SK-N-SH (cell line): Measurements from ENCODE around the gene TAX1BP1.

Experiments used
- CHD2 ChIP-seq: fragments of 150-350 bp; IDR thresholded peaks from 2 replicates; pipeline ENCODE4 v1.6.1; 2018; ENCODE audit warnings: low read length; ENCODE audit not compliant: partially characterized antibody
- FOSL2 ChIP-seq: IDR thresholded peaks from 2 replicates; pipeline ENCODE4 v1.4.0; 2012; ENCODE audit warnings: low read depth, mild to moderate bottlenecking, moderate library complexity, borderline replicate concordance
- JUND ChIP-seq: IDR thresholded peaks from 2 replicates; pipeline ENCODE4 v1.4.0; 2012
- RFX5 ChIP-seq: IDR thresholded peaks from 2 replicates; pipeline ENCODE4 v1.6.1; 2012; ENCODE audit warnings: mild to moderate bottlenecking, improper control_type of control experiment, low read length
- TF ChIP-seq, protein P1 (sequence below): fragments of 200-600 bp; sonication (generic); IDR thresholded peaks from 2 replicates; pipeline ENCODE4 v1.6.1; 2017; ENCODE audit warnings: antibody characterized with exemption, mild to moderate bottlenecking, moderate library complexity
- TF ChIP-seq, protein P2 (sequence below): fragments of 150-350 bp; IDR thresholded peaks from 2 replicates; pipeline ENCODE4 v1.6.1; 2017; ENCODE audit warnings: antibody characterized with exemption, low read length, low read depth, borderline replicate concordance

DNA sequence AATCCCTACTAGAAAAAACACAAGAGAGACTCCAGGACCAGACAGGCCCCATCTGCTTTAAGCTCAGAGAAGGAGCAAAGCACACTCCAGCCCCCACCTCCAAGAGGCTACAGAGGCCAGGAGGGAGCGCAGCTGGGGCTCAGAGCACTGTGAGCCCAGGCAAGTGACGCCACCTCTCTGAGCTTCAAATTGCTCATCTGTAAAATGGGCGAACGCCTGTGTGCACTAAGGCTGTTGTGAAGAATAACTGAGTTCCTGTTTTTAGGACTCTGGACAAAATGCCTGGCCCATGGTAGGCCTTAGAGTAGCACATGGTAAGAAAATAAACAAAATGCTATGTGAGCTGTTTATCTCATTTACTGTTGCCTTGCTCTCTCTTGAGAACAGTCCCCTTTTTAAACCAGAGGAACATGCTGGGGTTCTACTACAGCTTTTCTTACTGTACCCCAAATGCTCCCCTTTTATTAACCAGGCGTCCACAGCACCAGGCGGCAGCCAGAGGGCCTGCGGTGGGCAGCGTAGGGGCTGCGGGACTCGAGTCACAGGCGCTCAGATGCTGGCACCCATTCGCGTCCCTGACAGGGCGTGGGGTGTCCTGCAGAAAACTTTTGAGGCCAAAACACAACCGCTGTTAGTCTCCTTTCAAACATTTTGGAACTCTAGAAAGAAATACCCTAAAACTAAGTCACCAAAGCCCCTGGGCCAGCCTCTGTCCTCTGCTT lies 103.8 kb downstream of the TAX1BP1 start:
- TF ChIP-seq, protein P1, sequence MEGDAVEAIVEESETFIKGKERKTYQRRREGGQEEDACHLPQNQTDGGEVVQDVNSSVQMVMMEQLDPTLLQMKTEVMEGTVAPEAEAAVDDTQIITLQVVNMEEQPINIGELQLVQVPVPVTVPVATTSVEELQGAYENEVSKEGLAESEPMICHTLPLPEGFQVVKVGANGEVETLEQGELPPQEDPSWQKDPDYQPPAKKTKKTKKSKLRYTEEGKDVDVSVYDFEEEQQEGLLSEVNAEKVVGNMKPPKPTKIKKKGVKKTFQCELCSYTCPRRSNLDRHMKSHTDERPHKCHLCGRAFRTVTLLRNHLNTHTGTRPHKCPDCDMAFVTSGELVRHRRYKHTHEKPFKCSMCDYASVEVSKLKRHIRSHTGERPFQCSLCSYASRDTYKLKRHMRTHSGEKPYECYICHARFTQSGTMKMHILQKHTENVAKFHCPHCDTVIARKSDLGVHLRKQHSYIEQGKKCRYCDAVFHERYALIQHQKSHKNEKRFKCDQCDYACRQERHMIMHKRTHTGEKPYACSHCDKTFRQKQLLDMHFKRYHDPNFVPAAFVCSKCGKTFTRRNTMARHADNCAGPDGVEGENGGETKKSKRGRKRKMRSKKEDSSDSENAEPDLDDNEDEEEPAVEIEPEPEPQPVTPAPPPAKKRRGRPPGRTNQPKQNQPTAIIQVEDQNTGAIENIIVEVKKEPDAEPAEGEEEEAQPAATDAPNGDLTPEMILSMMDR = no peak
- TF ChIP-seq, protein P2, sequence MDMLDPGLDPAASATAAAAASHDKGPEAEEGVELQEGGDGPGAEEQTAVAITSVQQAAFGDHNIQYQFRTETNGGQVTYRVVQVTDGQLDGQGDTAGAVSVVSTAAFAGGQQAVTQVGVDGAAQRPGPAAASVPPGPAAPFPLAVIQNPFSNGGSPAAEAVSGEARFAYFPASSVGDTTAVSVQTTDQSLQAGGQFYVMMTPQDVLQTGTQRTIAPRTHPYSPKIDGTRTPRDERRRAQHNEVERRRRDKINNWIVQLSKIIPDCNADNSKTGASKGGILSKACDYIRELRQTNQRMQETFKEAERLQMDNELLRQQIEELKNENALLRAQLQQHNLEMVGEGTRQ = no peak
- TF ChIP-seq JUND (no peak), RFX5 (no peak), CHD2 (no peak), FOSL2 (no peak)
